Activated CD8-positive, alpha-beta memory T cell treated with anti-CD3 and anti-CD28 coated beads, Interleukin-2, amount 50 U/mL, for 4 hours (primary cell): Measurements from ENCODE around the gene MAPK8.

ENCODE experiments used
- DNase-seq: peaks from one replicate; pipeline ENCODE4 v3.0.0-alpha.2; 2020

Gene MAPK8

DNA sequence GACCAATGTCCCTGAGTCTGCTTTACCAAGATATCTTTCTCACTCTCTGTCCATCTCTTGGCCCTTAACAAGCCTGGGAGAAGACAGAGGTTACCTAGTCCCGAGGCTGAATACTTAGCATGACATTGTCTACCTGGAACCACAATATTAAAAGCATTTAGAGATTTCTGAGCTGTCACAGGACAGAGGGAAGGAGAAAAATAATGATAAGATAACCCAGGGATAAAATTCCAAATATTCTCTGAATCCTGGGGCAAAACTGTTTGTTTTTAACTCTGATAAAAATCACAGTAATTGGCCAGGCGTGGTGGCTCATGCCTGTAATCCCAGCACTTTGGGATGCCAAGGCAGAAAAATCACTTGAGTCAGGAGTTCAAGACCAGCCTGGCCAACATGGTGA, 12.0 kb upstream of the MAPK8 start:
- DNase-seq = no peak

DNA sequence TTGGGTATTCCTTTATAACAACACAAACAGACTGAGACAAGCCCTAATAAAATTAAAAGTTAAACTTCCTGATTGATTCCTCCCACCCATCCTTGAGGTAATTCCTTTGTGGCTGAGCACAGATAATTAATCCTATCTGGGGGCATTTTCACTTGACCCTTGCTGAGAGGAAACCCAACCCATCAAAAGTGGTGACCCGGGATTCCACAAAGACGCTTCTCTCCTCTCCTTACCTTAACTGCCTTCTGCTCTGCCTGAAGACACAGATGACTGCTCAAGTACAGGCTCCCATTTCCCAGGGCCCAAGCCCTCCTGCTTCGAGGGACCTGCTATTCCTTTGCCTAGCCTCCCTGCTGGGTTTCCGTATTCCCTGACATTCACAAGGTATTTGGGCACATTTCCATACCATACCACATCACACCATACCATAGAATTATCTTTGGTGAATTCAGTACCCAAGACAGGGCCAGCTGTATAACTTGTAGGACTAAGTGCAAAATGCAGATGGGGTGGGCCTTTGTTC, 9.8 kb upstream of the MAPK8 start:
- DNase-seq = no peak

DNA sequence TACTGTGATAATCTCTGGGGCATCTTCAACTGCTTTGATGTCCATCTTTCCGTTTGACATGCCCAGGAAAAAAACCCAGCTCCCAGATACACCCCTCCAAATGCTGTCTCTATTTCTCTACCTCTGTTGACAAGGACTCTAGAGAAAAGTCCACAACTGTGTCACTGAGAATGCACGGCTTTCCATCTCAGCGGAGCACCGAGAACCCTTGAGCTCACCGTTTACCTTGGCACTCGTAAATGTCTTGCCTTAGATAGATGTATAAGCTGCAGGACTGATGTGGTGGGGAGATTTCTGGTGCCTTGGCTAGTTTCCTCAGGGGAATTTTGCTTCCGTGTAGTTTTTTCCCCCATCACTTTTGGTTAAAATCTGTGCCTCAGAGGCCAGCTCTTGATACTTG, 7.4 kb upstream of the MAPK8 start:
- DNase-seq = no peak

DNA sequence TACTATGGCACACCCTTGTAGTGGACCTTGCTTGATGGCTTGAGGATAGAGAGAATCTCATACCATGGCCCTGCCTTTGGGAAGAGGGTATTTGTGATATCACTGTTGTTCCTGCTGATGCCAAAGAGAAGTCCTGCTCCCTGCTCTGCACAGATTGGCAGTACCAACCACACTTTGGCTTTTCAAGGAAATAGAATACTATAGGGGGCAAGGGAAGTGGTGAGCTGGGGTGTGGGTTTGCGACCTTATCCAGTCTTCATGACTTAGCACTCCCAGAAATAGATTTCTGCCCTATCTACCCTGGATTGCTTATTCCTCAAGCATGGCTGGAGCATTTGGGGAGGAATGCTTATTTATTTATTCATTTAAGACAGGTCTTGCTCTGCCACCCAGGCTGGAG, 6.8 kb upstream of the MAPK8 start:
- DNase-seq = no peak

DNA sequence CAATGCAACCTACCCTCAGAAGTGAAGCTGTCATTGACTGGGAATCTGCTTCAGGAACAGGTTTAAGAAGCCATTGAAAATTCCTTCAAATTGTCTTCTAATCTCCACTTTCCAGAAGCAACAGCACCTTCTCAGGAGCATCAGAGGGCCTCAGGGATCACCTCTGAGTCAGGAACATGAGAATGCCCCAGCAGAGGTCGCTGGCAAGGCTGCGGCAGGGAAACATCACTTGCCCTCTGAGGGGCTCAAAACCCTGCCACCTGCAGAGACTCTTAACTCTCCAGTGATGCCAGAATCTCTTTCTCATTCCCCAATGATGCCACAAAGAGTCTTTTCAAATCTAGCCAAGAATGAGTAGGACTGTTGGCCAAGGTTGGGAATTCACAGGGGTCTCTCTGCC, 5.9 kb upstream of the MAPK8 start:
- DNase-seq = no peak

DNA sequence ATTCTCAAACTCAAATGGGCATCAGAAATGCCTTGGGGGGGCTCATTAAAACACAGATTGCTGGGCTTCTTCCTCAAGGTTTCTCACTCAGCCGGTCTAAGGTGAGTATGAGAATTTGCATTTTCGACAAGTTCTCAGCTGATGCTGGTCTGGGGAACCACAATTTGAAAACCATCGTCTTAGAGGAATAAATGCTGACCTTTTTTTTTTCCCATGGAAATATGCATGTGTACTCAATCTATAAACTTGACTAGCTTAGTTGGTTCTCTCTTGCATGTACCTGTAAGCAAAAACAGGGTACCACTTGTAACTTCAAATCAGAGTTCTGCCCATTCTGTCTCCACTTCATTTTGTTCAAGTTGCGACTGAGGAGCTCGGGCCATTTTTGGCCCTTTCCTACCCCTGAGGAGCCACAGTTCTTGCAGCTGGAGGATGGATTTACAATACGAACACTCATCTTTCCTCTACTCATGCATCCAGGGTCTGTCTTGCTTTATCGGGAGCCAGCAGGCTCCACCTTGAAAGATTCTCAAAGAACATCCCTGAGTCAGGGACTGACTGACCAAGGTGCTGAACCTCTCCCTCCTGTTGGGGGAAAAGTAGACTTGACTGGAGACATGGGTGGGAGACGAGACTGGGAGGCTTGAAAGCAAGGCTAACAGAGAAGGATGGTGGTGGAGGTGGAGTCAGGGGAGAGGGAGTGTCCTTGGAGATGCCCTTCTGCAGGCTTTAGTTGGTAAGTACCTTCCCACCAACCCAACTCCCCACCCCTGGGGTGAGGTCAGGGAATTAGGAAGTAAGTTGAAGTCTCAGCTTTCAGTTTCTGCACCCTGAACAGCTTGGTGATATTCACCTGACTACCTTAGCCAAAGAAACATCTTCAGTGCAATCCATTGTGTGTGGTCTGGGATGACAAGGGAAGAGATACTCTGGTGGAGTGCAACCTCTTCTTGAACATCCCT, 3.7 kb upstream of the MAPK8 start:
- DNase-seq = no peak

DNA sequence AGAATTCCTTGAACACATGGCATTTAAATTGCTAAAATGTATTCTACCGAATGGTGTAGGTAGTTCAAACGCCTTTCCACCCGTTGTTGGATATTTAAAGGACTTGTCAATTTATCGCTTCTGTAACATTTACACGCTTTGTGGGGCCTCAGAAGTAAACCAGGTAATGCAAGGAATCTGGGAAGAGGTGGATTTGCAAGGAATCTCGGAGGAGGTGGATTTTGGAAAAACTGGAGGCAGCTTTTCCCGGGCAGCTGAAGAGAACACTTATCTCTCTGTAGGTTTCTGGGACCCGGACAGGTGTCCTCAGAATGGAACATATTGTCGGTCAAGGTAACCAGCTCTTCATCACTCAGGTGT, 592 bp upstream of the MAPK8 start:
- DNase-seq = no peak

DNA sequence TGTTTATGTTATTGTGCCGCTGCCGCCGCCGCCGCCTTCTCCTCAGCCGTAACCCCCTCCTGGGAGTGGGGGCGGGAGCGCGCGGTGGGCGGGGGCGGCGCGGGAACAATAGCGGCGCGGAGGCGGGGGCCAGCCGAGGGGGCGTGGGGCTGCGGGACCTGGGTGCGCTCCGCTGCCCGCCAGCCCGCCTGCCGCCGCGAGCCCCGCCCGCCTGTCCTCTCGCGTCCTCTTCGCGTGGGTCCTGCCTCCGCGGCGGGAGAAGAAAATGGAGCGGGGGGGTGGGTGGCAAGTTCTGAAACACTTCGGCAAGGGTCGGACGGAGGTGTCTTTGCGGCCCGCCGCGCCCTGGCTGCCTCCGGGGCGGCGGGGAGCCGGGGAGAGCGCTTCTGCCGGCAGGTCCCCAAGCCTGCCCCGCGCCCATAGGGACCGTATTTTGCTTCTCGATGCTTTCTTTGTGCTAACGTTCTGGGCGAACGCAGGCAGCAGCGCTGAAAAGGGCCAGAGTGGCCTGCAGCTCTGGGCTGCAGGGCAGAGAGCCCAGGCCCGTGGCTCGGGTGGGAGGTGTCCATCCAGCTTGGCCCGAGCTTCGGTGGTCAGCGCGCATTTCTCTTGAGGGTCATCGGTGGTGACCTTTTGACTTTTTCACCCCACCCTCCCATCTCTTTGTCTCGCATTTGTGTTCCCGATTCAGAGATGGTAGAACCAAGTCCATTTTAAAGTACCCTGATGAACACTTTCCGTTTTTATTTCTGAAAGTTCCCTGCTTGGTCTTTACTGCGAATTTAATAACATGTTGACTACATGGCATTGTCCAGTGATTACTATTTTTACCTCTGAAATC, 613 bp downstream of the MAPK8 start:
- peak; percentile 71 for DNase-seq

DNA sequence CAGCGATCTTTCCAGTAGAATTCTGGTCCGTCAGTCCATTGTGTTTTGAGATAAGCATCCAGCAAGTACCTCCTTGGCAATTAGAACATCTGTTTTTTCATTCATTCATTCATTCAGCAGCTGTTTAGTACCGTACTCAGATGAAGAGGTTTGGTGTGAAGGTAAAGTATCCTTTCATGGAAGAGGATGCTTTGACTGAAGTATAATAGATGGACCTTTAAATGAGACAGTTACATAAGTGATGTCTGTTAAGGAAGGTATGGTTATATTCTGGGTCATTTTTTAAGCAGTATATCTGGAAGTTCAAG, 1.2 kb downstream of the MAPK8 start:
- DNase-seq = no peak

DNA sequence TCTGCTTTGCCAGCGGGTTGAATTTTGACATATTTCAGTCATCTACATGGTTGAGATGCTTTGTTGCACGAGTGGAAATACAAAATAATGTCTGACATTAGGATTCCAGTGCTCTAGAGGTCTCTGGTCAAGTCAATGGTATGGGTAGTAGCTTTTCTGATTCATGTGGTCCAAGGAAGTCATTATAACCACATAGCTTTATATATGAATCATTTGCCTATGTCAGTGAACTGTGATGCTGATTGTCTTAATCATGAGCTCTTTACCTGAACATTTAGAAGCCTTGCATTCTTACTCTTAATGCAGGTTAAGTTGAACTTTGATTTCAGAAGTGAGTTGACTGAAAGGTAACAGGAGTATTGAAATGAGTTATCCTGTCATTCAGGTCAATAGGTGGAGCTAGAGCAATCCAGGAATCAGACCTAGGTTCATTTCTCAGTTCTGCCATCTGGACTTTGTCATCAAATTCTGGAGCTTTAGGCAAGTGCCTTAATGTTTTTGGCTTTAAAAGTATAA, 3.3 kb downstream of the MAPK8 start:
- DNase-seq = no peak

DNA sequence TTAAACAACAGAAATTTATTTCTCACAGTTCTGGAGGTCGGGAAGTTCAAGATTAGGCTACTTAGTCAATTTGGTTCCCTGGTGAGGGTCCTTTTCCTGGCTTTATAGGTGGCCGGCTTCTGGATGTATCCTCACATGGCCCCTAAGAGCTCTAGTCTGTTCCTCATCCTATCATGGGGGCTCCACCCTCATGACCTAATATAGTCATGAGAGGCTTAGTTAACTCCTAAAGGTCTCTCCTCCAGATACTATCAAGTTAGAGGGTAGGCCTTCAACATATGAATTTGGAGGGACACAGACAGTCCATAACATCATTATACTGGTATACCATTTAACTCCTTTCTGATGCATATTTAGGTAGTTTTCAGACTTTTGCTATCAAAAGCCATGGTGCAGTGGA, 7.6 kb downstream of the MAPK8 start:
- DNase-seq = no peak

DNA sequence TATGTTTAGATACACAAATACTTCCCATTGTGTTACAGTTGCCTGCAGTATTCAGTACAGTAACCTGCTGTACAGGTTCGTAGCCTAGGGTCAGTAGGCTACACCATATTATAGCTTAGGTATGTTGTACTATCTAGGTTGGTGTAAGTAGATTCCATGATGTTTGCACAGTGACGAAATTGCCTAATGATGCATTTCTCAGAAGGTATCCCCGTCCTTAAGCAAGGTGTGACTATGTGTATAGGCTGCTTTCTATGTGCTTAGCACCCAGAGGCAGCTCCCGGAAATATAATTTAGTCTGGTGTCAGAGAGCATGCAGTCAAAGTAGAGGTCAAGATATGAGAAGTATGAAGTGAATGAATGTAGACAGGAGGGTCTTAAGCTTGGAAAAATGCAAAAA, 9.8 kb downstream of the MAPK8 start:
- no peak for DNase-seq

DNA sequence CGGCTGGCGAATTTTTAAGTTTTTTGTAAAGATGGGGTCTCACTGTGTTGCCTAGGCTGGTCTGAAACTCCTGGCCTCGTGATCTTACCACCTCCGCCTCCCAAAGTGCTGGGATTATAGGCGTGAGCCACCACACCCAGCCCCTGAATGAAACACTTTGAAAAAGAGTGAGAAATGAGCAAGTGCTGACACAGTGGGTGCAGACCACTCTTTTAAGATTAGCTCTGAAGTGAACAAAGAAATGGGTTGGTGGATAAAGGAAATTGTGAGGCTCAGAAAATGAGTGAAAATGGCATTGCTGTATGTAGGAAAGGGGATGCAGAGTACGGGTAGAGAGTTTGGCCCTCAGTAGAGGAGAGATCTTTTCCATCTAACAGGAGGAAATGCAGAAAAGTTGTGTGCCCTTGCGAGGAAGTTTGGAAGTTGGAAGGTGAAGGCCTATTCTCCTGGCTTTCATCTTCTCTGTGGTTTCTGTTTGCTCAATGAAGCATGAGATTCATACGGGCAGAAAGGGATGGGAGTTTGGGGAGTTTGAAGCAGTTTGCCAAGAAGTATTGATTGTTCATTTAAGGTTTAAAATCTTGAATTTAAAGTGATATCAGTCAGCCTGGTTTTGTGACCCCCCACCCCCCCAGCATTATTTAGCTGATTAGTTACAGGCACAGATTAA, 11.0 kb downstream of the MAPK8 start:
- no peak for DNase-seq

DNA sequence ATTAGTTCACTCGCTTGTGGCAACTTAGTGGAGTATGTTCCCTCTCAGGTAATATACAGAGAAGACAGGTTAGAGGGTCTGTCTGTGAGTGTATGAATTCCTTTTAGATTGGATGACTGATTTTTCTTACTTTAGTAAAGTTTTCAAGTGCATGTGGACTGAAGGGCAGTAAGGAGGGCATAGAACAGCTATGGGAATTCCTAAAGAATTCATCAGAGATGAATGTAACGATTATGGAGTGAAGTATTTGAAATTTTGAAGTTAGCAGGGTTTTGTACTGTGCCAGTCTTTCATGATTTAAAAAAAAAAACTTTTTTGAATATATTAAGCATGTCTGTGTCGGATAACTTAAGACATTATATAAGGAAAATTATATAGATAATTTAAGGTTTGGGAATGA, 15.5 kb downstream of the MAPK8 start:
- DNase-seq = no peak

DNA sequence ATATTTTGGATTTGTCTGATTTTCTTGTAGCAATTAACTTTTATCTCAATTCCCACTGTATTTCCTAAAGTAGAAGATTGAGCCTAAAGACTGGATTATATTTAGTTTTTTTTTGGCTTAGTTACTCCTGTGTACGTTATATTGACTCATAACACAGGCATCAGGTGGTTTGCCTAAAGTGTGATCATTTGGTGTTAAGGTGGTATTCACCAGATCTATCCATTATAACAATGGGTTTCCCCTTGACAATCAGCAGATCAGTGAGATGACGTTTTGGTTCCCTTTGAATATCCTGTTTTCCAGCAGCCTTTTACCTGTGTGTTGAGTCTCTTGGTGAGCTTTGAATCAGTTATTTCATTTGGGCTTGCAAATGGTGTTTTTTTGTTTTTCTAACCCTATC, 18.1 kb downstream of the MAPK8 start:
- DNase-seq = no peak

DNA sequence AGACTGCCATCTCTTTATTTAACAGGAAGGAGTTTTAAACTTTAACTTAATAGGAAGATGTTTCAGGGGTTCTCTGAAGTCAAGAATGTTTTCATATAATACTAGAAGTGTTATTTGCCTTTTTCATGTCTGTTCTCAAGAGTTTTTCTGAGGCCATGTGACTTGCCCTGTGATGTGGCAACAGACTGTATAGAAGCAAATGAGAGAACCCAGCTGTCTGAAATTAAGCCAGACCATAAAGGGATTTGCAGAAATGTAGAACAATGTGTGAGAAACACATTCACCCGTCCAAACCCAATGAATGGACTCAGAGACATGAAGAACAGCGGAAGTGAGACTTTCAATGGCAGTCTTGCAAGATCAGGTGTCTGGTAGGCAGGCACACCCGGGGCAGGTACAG, 23.8 kb downstream of the MAPK8 start:
- no peak for DNase-seq

DNA sequence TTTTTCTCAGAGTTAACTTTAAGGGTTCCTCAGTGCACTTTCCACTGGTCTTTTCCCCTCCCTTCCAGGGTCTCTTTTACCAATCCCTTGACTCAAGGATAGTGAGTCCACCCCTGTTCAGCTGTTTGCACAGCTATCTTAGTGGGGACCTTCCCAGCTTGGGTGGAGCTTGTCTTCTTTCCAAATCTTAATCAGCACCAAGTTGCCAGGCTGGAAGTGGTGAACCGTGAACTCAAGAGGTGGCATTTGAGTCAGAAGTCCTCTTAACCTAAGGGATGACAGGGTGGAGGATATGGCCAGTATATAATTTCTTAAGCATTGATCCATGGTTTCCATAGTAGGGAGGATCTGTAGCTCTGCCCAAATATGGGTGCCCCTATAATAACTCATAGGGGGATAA, 25.0 kb downstream of the MAPK8 start:
- DNase-seq = no peak

DNA sequence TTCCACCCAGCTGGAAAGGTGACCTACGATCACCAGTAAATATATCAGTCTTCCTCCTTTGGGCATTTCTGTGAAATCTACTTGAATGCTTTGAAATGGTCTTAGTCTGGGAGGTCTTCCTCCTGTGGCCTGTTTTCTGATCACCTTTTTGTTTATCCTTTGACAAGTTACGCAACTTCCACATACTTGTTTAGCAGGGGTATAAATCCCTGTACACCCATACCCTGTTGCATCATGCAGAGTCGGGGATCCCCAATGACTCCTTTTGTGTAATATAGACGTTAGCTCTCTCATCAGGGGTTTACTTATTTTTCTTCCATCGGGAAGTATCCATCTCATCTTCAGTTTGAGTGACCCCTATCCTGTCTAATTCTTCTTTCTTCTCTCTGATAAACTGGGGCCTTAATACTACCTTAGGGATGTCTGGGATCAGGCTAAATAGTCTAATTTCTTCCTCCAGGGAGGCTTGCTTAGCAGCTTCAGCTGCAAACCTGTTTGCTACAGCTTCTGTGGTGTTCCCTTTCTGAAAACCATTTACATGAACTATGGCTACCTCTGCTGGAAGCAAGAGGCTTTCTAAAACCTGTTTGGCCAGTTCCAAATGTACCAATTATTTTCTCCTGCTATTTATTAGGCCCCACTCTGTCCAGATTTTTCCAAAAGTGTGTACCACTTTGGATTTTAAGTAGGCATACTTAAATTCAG, 25.8 kb downstream of the MAPK8 start:
- no peak for DNase-seq

DNA sequence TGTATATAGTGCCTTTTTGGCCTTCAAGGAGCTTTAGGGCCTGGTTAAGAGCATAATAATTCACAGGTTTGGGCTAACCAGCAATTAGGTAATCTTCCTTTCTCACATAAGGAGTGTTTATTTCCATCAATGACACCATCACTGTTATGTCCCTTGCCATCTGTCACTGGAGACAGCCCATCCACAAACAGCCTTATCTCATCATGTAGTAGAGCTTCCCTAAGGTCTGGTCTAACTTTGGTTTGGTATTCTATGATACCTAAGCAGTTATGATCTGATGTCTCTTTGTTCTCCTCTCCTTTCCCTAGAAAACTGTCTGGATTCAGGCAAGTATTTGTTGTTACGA, 26.4 kb downstream of the MAPK8 start:
- no peak for DNase-seq

DNA sequence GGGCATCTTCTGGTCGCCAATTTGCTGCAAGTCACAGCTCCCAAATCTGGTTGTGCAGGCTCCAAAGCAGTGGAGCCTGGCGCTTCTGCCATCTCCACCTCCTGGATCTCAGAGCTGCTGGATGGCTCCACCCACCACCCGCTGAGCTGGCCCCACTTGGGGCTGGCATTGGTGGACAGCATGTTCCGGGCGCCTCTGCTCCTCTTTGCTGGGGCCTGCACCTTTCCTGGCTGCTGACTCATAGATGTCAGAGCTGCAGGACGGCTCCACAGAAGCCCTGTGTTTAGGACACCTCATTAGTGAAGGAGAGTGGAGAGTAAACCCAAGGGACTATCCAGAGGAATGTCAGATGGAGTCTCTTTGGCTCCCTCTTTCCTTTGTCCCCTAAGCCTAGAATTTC, 27.4 kb downstream of the MAPK8 start:
- no peak for DNase-seq

DNA sequence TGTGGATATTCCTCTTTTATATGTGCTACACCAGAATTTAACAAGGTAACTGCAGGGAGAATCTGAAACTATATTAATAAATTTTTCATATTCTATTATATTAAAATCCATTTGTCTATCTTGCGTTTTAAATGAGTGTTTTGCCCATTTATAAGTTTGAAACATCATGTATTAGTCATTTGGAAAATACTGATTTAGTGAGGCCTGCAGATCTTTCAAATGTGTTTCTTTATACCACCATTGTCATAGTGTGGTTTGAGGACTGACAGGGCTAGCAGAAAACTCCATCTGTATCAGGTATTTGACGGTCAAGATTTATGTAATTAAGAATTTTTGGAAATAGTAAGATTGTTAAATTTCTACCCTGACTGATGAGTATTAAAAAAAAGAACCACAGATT, 29.3 kb downstream of the MAPK8 start:
- no peak for DNase-seq

DNA sequence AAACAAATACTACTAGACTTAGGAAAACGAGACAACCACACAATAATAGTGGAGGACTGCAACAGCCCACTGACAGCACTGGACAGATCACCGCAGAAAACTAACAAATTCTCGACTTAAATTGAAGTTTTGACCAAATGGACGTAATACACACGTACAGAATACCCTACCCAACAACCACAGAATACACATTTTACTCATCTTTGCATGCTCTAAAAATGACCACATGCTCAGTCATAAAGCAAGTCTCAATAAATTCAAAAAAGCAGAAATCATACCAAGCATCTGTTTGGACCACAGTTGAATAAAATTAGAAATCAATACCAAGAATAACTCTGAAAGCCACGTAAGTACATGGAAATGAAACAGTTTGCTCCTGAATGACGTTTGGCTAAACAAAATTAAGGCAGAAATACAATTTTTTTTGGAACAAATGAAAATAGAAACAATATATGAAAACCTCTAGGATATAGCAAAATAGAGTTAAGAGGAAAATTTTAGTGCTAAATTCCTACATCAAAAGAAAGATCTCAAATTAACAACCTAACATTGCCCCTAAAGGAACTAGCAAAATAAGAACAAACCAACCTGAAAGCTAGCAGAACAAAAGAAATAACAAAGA, 30.6 kb downstream of the MAPK8 start:
- DNase-seq = no peak
